A549 (cell line): ENCODE data around the gene INHA. TPM values are rescaled to one million over a fixed set of nuclear protein-coding genes. Genes with fewer than 3 reads are reported as not detected.

Experiments
- ATAC-seq, 2 experiments: fragments of 200-7000 bp in 1 of 2; fragments of >200 bp in 1 of 2; cut with Nextera tagmentation in 1 of 2; cut with Tn5 transposase in 1 of 2; 3 replicates each; pipeline versions ENCODE4 v1.8.0 to v1.9.1; 2018 to 2020; ENCODE audit warnings: mild to moderate bottlenecking in 1 of 2, moderate library complexity in 1 of 2
- CTCF ChIA-PET: fragments of 300-600 bp; sonication (Branson Sonifier 250); formaldehyde crosslinking; extraction: SDS; loops from one replicate; lab custom pipeline; 2021; ENCODE audit warnings: antibody characterized with exemption, inconsistent platforms; lab: Yijun Ruan, JAX
- POLR2A ChIA-PET: fragments of 350-600 bp; formaldehyde crosslinking; extraction: SDS; loops from one replicate; lab custom pipeline; 2021; ENCODE audit warnings: antibody characterized with exemption, inconsistent platforms; lab: Yijun Ruan, JAX
- DNase-seq, 2 experiments: peaks; one replicate each; pipeline versions ENCODE4 v3.0.0 to v3.0.0-alpha.2; 2011 to 2016; ENCODE audit warnings: low read depth in 1 of 2, low spot score in 1 of 2
- FAIRE-seq: peaks from 2 replicates; lab custom pipeline; 2011; peaks lifted over from hg19 to GRCh38; lab: Jason Lieb, UNC
- H3K27ac ChIP-seq, 2 experiments: fragments of >200 bp; sonication (Bioruptor Twin); formaldehyde crosslinking; 3 replicates each; pipeline ENCODE4 v1.5.1; 2016 to 2017
- H3K4me1 ChIP-seq: fragments of >200 bp; sonication (Bioruptor Twin); formaldehyde crosslinking; 3 replicates; pipeline ENCODE4 v1.6.1; 2016
- H3K4me2 ChIP-seq: fragments of >200 bp; sonication (Bioruptor Twin); formaldehyde crosslinking; 3 replicates; pipeline ENCODE4 v1.6.1; 2016
- H3K4me3 ChIP-seq: fragments of >200 bp; sonication (Bioruptor Twin); formaldehyde crosslinking; 3 replicates; pipeline ENCODE4 v1.5.1; 2016
- H3K9me3 ChIP-seq: fragments of >200 bp; sonication (Bioruptor Twin); formaldehyde crosslinking; 3 replicates; pipeline ENCODE4 v1.6.1; 2016
- CBX8 ChIP-seq: fragments of 200-600 bp; sonication (generic); IDR thresholded peaks from 2 replicates; pipeline ENCODE4 v1.6.1; 2016
- E2F6 ChIP-seq: IDR thresholded peaks from 2 replicates; pipeline ENCODE4 v1.6.1; 2012; ENCODE audit warnings: low read depth, borderline replicate concordance
- EHF ChIP-seq: fragments of 250-450 bp; sonication (Bioruptor Pico); IDR thresholded peaks from 2 replicates; pipeline ENCODE4 v1.5.0; 2020; ENCODE audit warnings: mild to moderate bottlenecking
- EHMT2 ChIP-seq: fragments of 200-600 bp; sonication (generic); IDR thresholded peaks from 2 replicates; pipeline ENCODE4 v1.6.1; 2016; ENCODE audit warnings: antibody characterized with exemption, low read depth, mild to moderate bottlenecking, moderate library complexity
- ELK1 ChIP-seq: fragments of 150-350 bp; IDR thresholded peaks from 2 replicates; pipeline ENCODE4 v1.6.1; 2014; ENCODE audit warnings: low read depth, mild to moderate bottlenecking, low read length
- EP300 ChIP-seq, 2 experiments: fragments of >200 bp; sonication (Bioruptor Twin); formaldehyde crosslinking; IDR thresholded peaks; 2 replicates in 1 of 2; 3 replicates in 1 of 2; pipeline ENCODE4 v1.6.1; 2016 to 2017
- FOXS1 ChIP-seq: fragments of 250-450 bp; sonication (Bioruptor Pico); IDR thresholded peaks from 2 replicates; pipeline ENCODE4 v1.5.0; 2020; ENCODE audit warnings: mild to moderate bottlenecking, moderate library complexity
- GATA3 ChIP-seq: IDR thresholded peaks from 2 replicates; pipeline ENCODE4 v1.6.1; 2012; ENCODE audit warnings: borderline replicate concordance
- HEYL ChIP-seq: fragments of 250-450 bp; sonication (Bioruptor Pico); IDR thresholded peaks from 2 replicates; pipeline ENCODE4 v1.8.0; 2021; ENCODE audit warnings: mild to moderate bottlenecking, moderate library complexity
- HMGXB4 ChIP-seq: fragments of 250-450 bp; sonication (Bioruptor Pico); IDR thresholded peaks from 2 replicates; pipeline ENCODE4 v1.5.0; 2021; ENCODE audit warnings: mild to moderate bottlenecking, moderate library complexity, borderline replicate concordance
- HOXB13 ChIP-seq: fragments of 250-450 bp; sonication (Bioruptor Pico); IDR thresholded peaks from 2 replicates; pipeline ENCODE4 v1.5.0; 2020; ENCODE audit warnings: low read depth, mild to moderate bottlenecking, moderate library complexity
- HOXB5 ChIP-seq: fragments of 250-450 bp; sonication (Bioruptor Pico); IDR thresholded peaks from 2 replicates; pipeline ENCODE4 v1.5.0; 2020; ENCODE audit warnings: mild to moderate bottlenecking, moderate library complexity
- JUN ChIP-seq, 2 experiments: fragments of >200 bp; sonication (Bioruptor Twin); formaldehyde crosslinking; IDR thresholded peaks; 2 replicates in 1 of 2; 3 replicates in 1 of 2; pipeline ENCODE4 v1.6.1; 2016 to 2017
- JUNB ChIP-seq: fragments of >200 bp; sonication (Bioruptor Twin); formaldehyde crosslinking; IDR thresholded peaks from 2 replicates; pipeline ENCODE4 v1.6.1; 2016
- KDM1A ChIP-seq: fragments of 200-600 bp; sonication (generic); IDR thresholded peaks from 2 replicates; pipeline ENCODE4 v1.6.1; 2016; ENCODE audit warnings: low read depth, mild to moderate bottlenecking
- KDM5A ChIP-seq: fragments of 200-600 bp; sonication (generic); IDR thresholded peaks from 2 replicates; pipeline ENCODE4 v1.6.1; 2016; ENCODE audit warnings: antibody characterized with exemption, mild to moderate bottlenecking
- MAX ChIP-seq: IDR thresholded peaks from 2 replicates; pipeline ENCODE4 v1.6.1; 2012
- NPAS2 ChIP-seq: fragments of 250-450 bp; sonication (Bioruptor Pico); IDR thresholded peaks from 2 replicates; pipeline ENCODE4 v1.8.0; 2022; ENCODE audit warnings: mild to moderate bottlenecking, moderate library complexity, borderline replicate concordance
- POLR2A ChIP-seq: IDR thresholded peaks from 2 replicates; pipeline ENCODE4 v1.6.1; 2012; ENCODE audit warnings: mild to moderate bottlenecking, low read length
- RAD21 ChIP-seq, 2 experiments: fragments of >200 bp in 1 of 2; sonication (Bioruptor Twin) in 1 of 2; formaldehyde crosslinking in 1 of 2; IDR thresholded peaks in 1 of 2; conservative IDR thresholded peaks in 1 of 2; 2 replicates in 1 of 2; 3 replicates in 1 of 2; pipeline ENCODE4 v1.6.1; 2012 to 2018; ENCODE audit warnings: inconsistent platforms in 1 of 2
- RARB ChIP-seq: fragments of 250-450 bp; sonication (Bioruptor Pico); IDR thresholded peaks from 2 replicates; pipeline ENCODE4 v1.8.0; 2021; ENCODE audit warnings: mild to moderate bottlenecking, moderate library complexity
- TFCP2L1 ChIP-seq: fragments of 250-450 bp; sonication (Bioruptor Pico); IDR thresholded peaks from 2 replicates; pipeline ENCODE4 v1.5.0; 2021; ENCODE audit warnings: mild to moderate bottlenecking
- TP53 ChIP-seq: fragments of 250-450 bp; sonication (Bioruptor Pico); IDR thresholded peaks from 2 replicates; pipeline ENCODE4 v1.5.0; 2021; ENCODE audit warnings: mild to moderate bottlenecking, moderate library complexity
- USF2 ChIP-seq: fragments of 450-650 bp; IDR thresholded peaks from 2 replicates; pipeline ENCODE4 v1.6.1; 2014; ENCODE audit warnings: antibody characterized with exemption
- ZC3H11A ChIP-seq: fragments of 450-650 bp; IDR thresholded peaks from 2 replicates; pipeline ENCODE4 v1.6.1; 2014; ENCODE audit warnings: antibody characterized with exemption, mild to moderate bottlenecking
- ZFP36 ChIP-seq: fragments of 450-650 bp; IDR thresholded peaks from 2 replicates; pipeline ENCODE4 v1.6.1; 2014; ENCODE audit warnings: borderline replicate concordance; ENCODE audit not compliant: partially characterized antibody
- ZSCAN20 ChIP-seq: fragments of 250-450 bp; sonication (Bioruptor Pico); IDR thresholded peaks from 2 replicates; pipeline ENCODE4 v1.8.0; 2022; ENCODE audit warnings: mild to moderate bottlenecking, moderate library complexity
- WGBS: methylation state at CpG from one replicate; pipeline ENCODE4 v1.1.6; 2017; ENCODE audit errors: missing lambda C conversion rate; 5-methylcytosine and 5-hydroxymethylcytosine counted together
- polyA plus RNA-seq, 4 experiments: library from polyadenylated mRNA; depleted of rRNA in 3 of 4; stranded (reverse); fragments of >200 nt; fragmentation: RNase III in 1 of 4; extraction: RNeasy Plus Mini Kit Qiagen cat#74134 plus additional on column Dnase treatment in 1 of 4; gene quantifications; 2 replicates in 3 of 4; 3 replicates in 1 of 4; pipeline ENCODE4 v1.2.3, GENCODE V29; 2011 to 2017

The INHA gene
- polyA plus RNA-seq, 2 of the 4 experiments (the other 2 are of a cell fraction), result 0.49 to 0.72 TPM

GRCh38 chr2:219611306-219611705 is 39.2 kb downstream of the INHA start:
- Histone ChIP-seq H3K4me2 (no peak overlapping the region), H3K4me1 (no peaks in the 10 kb centered on the region), H3K4me3 (no peak overlapping the region), H3K9me3 (no peaks in the 10 kb centered on the region), H3K27ac (no peak overlapping the region)
- WGBS, result 91% methylated on average over 7 of the region's 9 CpGs
- ChIA-PET CTCF (interaction anchor here (1.3 to 1.7 kb wide), 2 partner anchors 8 to 9 kb away, joined by 4 to 5 read pairs; no protein-coding TSS in a partner anchor), POLR2A (no interaction called here)
- DNase-seq, result no peak
- FAIRE-seq, result no peak
- no peak; a peak in 1 of 6 replicates for ATAC-seq
- no peak for TF ChIP-seq USF2
- no peak for TF ChIP-seq ZFP36
- TF ChIP-seq FOXS1 (CRISPR knock-in tag), result no peak
- no peak for TF ChIP-seq RAD21 (conservative IDR thresholded peaks at IDR 0.05 in 1 of 2, IDR thresholded peaks at IDR 0.05 in 1 of 2)
- TF ChIP-seq EP300 (IDR thresholded peaks at IDR 0.05), result no peak
- TF ChIP-seq HEYL (CRISPR knock-in tag), result no peak
- no peak for TF ChIP-seq MAX
- no peak for TF ChIP-seq TP53
- TF ChIP-seq GATA3, result no peak
- no peak for TF ChIP-seq ZC3H11A
- no peak for TF ChIP-seq ZSCAN20

- H3K4me2 ChIP-seq, result no peak overlapping the region
- ChIA-PET CTCF (interaction anchor here (1.0 to 1.7 kb wide), 2 partner anchors 9 to 1962 kb away, joined by 3 to 5 read pairs; no protein-coding TSS in a partner anchor), POLR2A (no interaction called here)
- H3K27ac ChIP-seq, result no peak overlapping the region
- H3K4me3 ChIP-seq, result no peak overlapping the region
- DNase-seq (no peak), FAIRE-seq (no peak), ATAC-seq (no peak)
- no peaks in the 10 kb centered on the region for H3K4me1 ChIP-seq
- no peak for TF ChIP-seq MAX
- no peak for TF ChIP-seq TP53
- TF ChIP-seq JUN (IDR thresholded peaks at IDR 0.05), result no peak
- TF ChIP-seq RAD21 (conservative IDR thresholded peaks at IDR 0.05 in 1 of 2, IDR thresholded peaks at IDR 0.05 in 1 of 2), result no peak
- TF ChIP-seq HMGXB4 (CRISPR knock-in tag), result no peak
- no peak for TF ChIP-seq CBX8
- TF ChIP-seq RARB (CRISPR knock-in tag), result no peak
- no peak for TF ChIP-seq KDM5A
- TF ChIP-seq JUNB, result no peak
- TF ChIP-seq EHMT2, result no peak
- TF ChIP-seq TFCP2L1, result no peak
- no peaks in the 10 kb centered on the region for H3K9me3 ChIP-seq
- 76% methylated on average over 12 of the region's 12 CpGs for WGBS
Observed at GRCh38 chr2:219611866-219612576, 39.9 kb downstream of the INHA start.

- H3K9me3 ChIP-seq, result no peaks in the 10 kb centered on the region
- ATAC-seq (no peak), DNase-seq (no peak), FAIRE-seq (no peak)
- H3K27ac ChIP-seq, result no peak overlapping the region
- 87% methylated on average over 13 of the region's 15 CpGs for WGBS
- no peaks in the 10 kb centered on the region for H3K4me1 ChIP-seq
- ChIA-PET POLR2A (no interaction called here), CTCF (interaction anchor here (1.0 to 1.7 kb wide), 2 partner anchors 10 to 1961 kb away, joined by 3 to 5 read pairs; no protein-coding TSS in a partner anchor)
- no peak overlapping the region for H3K4me2 ChIP-seq
- no peak overlapping the region for H3K4me3 ChIP-seq
- TF ChIP-seq ZC3H11A, result no peak
- no peak for TF ChIP-seq USF2
- TF ChIP-seq EP300 (IDR thresholded peaks at IDR 0.05), result no peak
- no peak for TF ChIP-seq NPAS2 (CRISPR knock-in tag)
- no peak for TF ChIP-seq E2F6
- no peak for TF ChIP-seq TP53
- TF ChIP-seq HOXB5 (CRISPR knock-in tag), result no peak
- no peak for TF ChIP-seq EHF (CRISPR knock-in tag)
- TF ChIP-seq POLR2A, result no peak
- TF ChIP-seq JUNB, result no peak
- TF ChIP-seq HOXB13 (CRISPR knock-in tag), result no peak
- no peak for TF ChIP-seq KDM1A
- TF ChIP-seq RARB (CRISPR knock-in tag), result no peak
- no peak for TF ChIP-seq ELK1
Observed at GRCh38 chr2:219612577-219613286, 40.6 kb downstream of the INHA start.
